ENCODE measurements around the gene ALDH3A2. TPM values are rescaled to one million over a fixed set of nuclear protein-coding genes. Genes with fewer than 3 reads are reported as not detected.

ALDH3A2 gene
- total and polyA plus RNA-seq, 8 donors, result 26.8 to 236 (median 106) TPM

- H3K4me3 ChIP-seq, result no peak overlapping the region
- WGBS, 5 donors, result 84 to 96% (median 89%) methylated on average over 9 to 12 of the region's 12 CpGs
- H3K4me1 ChIP-seq, result peaks cover 0 to 19% (median 15%) of the 10 kb centered on the region in 4 donors
- DNase-seq, result peak in 1 of 2 donors; percentile 17
- H3K36me3 ChIP-seq, result no peaks in the 10 kb centered on the region
- no peak overlapping the region for H3K27ac ChIP-seq
- H3K9me3 ChIP-seq, result no peaks in the 10 kb centered on the region
- TF ChIP-seq POLR2A (IDR thresholded peaks at IDR 0.05) (no peak), EP300 (IDR thresholded peaks at IDR 0.05) (no peak), POLR2AphosphoS5 (IDR thresholded peaks at IDR 0.05) (no peak), CTCF (IDR thresholded peaks at IDR 0.05) (no peak)
- intact Hi-C loops (cut with DNase I; ENCODE audit: low total_unique reads), result no loop called here
- H3K27me3 ChIP-seq, result no peaks in the 10 kb centered on the region
Observed at GRCh38 chr17:19706791-19707727, 58.5 kb downstream of the ALDH3A2 start.

GRCh38 chr17:19707728-19708221, 59.2 kb downstream of the ALDH3A2 start:
- Histone ChIP-seq H3K9me3 (no peaks in the 10 kb centered on the region), H3K27ac (no peak overlapping the region), H3K4me1 (peaks cover 0 to 19% (median 15%) of the 10 kb centered on the region in 4 donors), H3K4me3 (no peak overlapping the region), H3K27me3 (no peaks in the 10 kb centered on the region), H3K36me3 (no peaks in the 10 kb centered on the region)
- DNase-seq, result peak in 1 of 2 donors; percentile 3
- TF ChIP-seq CTCF (IDR thresholded peaks at IDR 0.05) (no peak), EP300 (IDR thresholded peaks at IDR 0.05) (no peak), POLR2A (IDR thresholded peaks at IDR 0.05) (no peak), POLR2AphosphoS5 (IDR thresholded peaks at IDR 0.05) (no peak)
- intact Hi-C loops (cut with DNase I; ENCODE audit: low total_unique reads), result no loop called here
- WGBS, 5 donors, result 62 to 89% (median 63%) methylated on average over 7 to 11 of the region's 11 CpGs

GRCh38 chr17:19708431-19709175, 60.1 kb downstream of the ALDH3A2 start:
- TF ChIP-seq POLR2A (IDR thresholded peaks at IDR 0.05) (no peak), POLR2AphosphoS5 (IDR thresholded peaks at IDR 0.05) (no peak), CTCF (IDR thresholded peaks at IDR 0.05) (no peak), EP300 (IDR thresholded peaks at IDR 0.05) (no peak)
- no peak overlapping the region for H3K27ac ChIP-seq
- H3K9me3 ChIP-seq, result no peaks in the 10 kb centered on the region
- H3K4me1 ChIP-seq, result peaks cover 0 to 13% (median 10%) of the 10 kb centered on the region in 4 donors
- 79 to 98% (median 92%) methylated on average over 4 to 6 of the region's 6 CpGs for WGBS, 5 donors
- H3K4me3 ChIP-seq, result no peak overlapping the region
- H3K27me3 ChIP-seq, result no peaks in the 10 kb centered on the region
- H3K36me3 ChIP-seq, result no peaks in the 10 kb centered on the region
- intact Hi-C loops (cut with DNase I; ENCODE audit: low total_unique reads), result no loop called here
- no peak for DNase-seq

- Histone ChIP-seq H3K27ac (no peak overlapping the region), H3K36me3 (no peaks in the 10 kb centered on the region), H3K4me3 (no peak overlapping the region), H3K27me3 (no peaks in the 10 kb centered on the region), H3K4me1 (peaks cover 0 to 5% (median under 1%) of the 10 kb centered on the region in 4 donors), H3K9me3 (no peaks in the 10 kb centered on the region)
- DNase-seq, result no peak
- WGBS, 5 donors, result 90 to 95% (median 91%) methylated on average over 3 of the region's 3 CpGs
- TF ChIP-seq POLR2AphosphoS5 (IDR thresholded peaks at IDR 0.05), result no peak
- no peak for TF ChIP-seq POLR2A (IDR thresholded peaks at IDR 0.05)
- TF ChIP-seq EP300 (IDR thresholded peaks at IDR 0.05), result no peak
- no peak for TF ChIP-seq CTCF (IDR thresholded peaks at IDR 0.05)
- intact Hi-C loops (cut with DNase I; ENCODE audit: low total_unique reads), result no loop called here
Observed at GRCh38 chr17:19709841-19710240, 61.3 kb downstream of the ALDH3A2 start.

Data from stomach (tissue), 9 donors.